HG02840 (cell line): ENCODE data around the gene NSUN4.
"Not testable (repeated sequence)": the region's sequence is repeated elsewhere in the genome, so short reads cannot be mapped to it uniquely, and the experiment has no call there.

Source experiments
- ATAC-seq: cut with Tn5 transposase; IDR thresholded peaks from one replicate; pipeline ENCODE4 v1.9.1; 2021; ENCODE audit warnings: mild to moderate bottlenecking, moderate library complexity, moderate number of reproducible peaks; ENCODE audit not compliant: unreplicated experiment, low FRiP score

The NSUN4 gene

GRCh38 chr1:46340404-46341221 lies at the start of gene NSUN4:
TSS of gene NSUN4 (plus strand) at chr1:46340807. CDS start at chr1:46340827, 20 bp downstream.
- ATAC-seq, result peak; percentile 73

- ATAC-seq, result no peak
Observed at GRCh38 chr1:46295306-46295705, 45.3 kb upstream of the NSUN4 start.

- ATAC-seq, result no peak
Observed at GRCh38 chr1:46298387-46298786, 42.2 kb upstream of the NSUN4 start.

GRCh38 chr1:46300673-46301405 lies 39.8 kb upstream of the NSUN4 start:
- no peak for ATAC-seq

- no peak for ATAC-seq
Observed at GRCh38 chr1:46301406-46301807, 39.2 kb upstream of the NSUN4 start.

- ATAC-seq, result no peak
Observed at GRCh38 chr1:46301808-46302640, 38.6 kb upstream of the NSUN4 start.

- peak; percentile 3 for ATAC-seq
Observed at GRCh38 chr1:46302641-46303037, 38.0 kb upstream of the NSUN4 start.

GRCh38 chr1:46303038-46303871 lies 37.4 kb upstream of the NSUN4 start, which contains the start of the genes LRRC41 and UQCRH:
TSS of gene LRRC41 (minus strand) at chr1:46303616. CDS start at chr1:46303322, 294 bp downstream.
TSS of gene UQCRH (plus strand) at chr1:46303698. CDS start at chr1:46303767, 69 bp downstream.
- ATAC-seq, result peak; percentile 82

GRCh38 chr1:46303872-46304326 lies 36.7 kb upstream of the NSUN4 start:
- no peak for ATAC-seq

- ATAC-seq, result no peak
Observed at GRCh38 chr1:46306159-46306530, 34.5 kb upstream of the NSUN4 start.

- no peak for ATAC-seq
Observed at GRCh38 chr1:46309401-46310159, 31.0 kb upstream of the NSUN4 start.

GRCh38 chr1:46310321-46310720 lies 30.3 kb upstream of the NSUN4 start:
- no peak for ATAC-seq

- no peak for ATAC-seq
Observed at GRCh38 chr1:46315669-46316403, 24.8 kb upstream of the NSUN4 start.

- no peak for ATAC-seq
Observed at GRCh38 chr1:46317323-46317722, 23.3 kb upstream of the NSUN4 start.

GRCh38 chr1:46319301-46319700 lies 21.3 kb upstream of the NSUN4 start:
- not testable (repeated sequence) for ATAC-seq

GRCh38 chr1:46319960-46320914 lies 20.4 kb upstream of the NSUN4 start:
- not testable (repeated sequence) for ATAC-seq

- ATAC-seq, result not testable (repeated sequence)
Observed at GRCh38 chr1:46322191-46322590, 18.4 kb upstream of the NSUN4 start.
